HepG2 (cell line): Measurements from ENCODE around the gene DDX10. TPM values are rescaled to one million over a fixed set of nuclear protein-coding genes. Genes with fewer than 3 reads are reported as not detected.

ENCODE experiments used
- ATAC-seq: fragments of 200-7000 bp; cut with Tn5 transposase; 3 replicates; pipeline ENCODE4 v1.9.1; 2020; ENCODE audit warnings: mild to moderate bottlenecking, moderate library complexity
- Bru-seq: library from RNA; stranded (reverse); fragments of 400-500 nt; gene quantifications from one replicate; lab custom pipeline; 2021; lab: Mats Ljungman, UMichigan
- BruChase-seq, 2 experiments: library from RNA; stranded (reverse); fragments of 400-500 nt; gene quantifications; one replicate each; lab custom pipeline; 2021; lab: Mats Ljungman, UMichigan
- BruUV-seq: library from RNA; stranded (reverse); fragments of 400-500 nt; replicated peaks from 2 replicates; lab custom pipeline; 2021; lab: Mats Ljungman, UMichigan
- CTCF ChIA-PET: fragments of 300-600 bp; formaldehyde crosslinking; extraction: SDS; loops from one replicate; lab custom pipeline; 2021; ENCODE audit warnings: low total read pairs, inconsistent platforms, low intra/inter-chr PET ratio; lab: Yijun Ruan, JAX
- POLR2A ChIA-PET: fragments of 350-600 bp; sonication (Branson Sonifier 250); formaldehyde crosslinking; loops from one replicate; lab custom pipeline; 2020; ENCODE audit warnings: antibody characterized with exemption, inconsistent platforms; lab: Yijun Ruan, JAX
- DNase-seq: peaks from one replicate; pipeline ENCODE4 v3.0.0-alpha.2; 2015; ENCODE audit warnings: low spot score
- FAIRE-seq: peaks from 3 replicates; lab custom pipeline; 2011; peaks lifted over from hg19 to GRCh38; lab: Jason Lieb, UNC
- H2AFZ ChIP-seq: one replicate; pipeline ENCODE4 v1.6.1; 2011; ENCODE audit warnings: low read length, inconsistent platforms
- H3K27ac ChIP-seq: fragments of 300-600 bp; 3 replicates; pipeline ENCODE4 v1.8.0; 2011; ENCODE audit warnings: mixed run types, mild to moderate bottlenecking, mixed read lengths, low read length, inconsistent platforms; ENCODE audit not compliant: insufficient read depth; ENCODE audit errors: extremely low read length
- H3K27me3 ChIP-seq, 2 experiments: fragments of 200-600 bp in 1 of 2; 2 replicates in 1 of 2; 3 replicates in 1 of 2; pipeline versions ENCODE4 v1.6.0 to v1.8.0; 2011; ENCODE audit warnings: low read length in 2 of 2, mild to moderate bottlenecking in 2 of 2, moderate library complexity in 2 of 2, inconsistent platforms in 1 of 2; ENCODE audit not compliant: insufficient read depth in 2 of 2, control insufficient read depth in 1 of 2
- H3K36me3 ChIP-seq, 2 experiments: fragments of 200-600 bp in 1 of 2; replicated peaks in 1 of 2; 2 replicates in 1 of 2; 3 replicates in 1 of 2; pipeline versions ENCODE4 v1.5.1 to v1.8.0; 2011; ENCODE audit warnings: low read length in 2 of 2, inconsistent platforms in 1 of 2; ENCODE audit not compliant: insufficient read depth in 2 of 2, control insufficient read depth in 1 of 2
- H3K4me1 ChIP-seq: 2 replicates; pipeline ENCODE4 v1.5.1; 2012; ENCODE audit warnings: low read length, inconsistent platforms; ENCODE audit not compliant: insufficient read depth
- H3K4me2 ChIP-seq: 2 replicates; pipeline ENCODE4 v1.6.0; 2011; ENCODE audit warnings: low read depth, low read length, inconsistent platforms
- H3K4me3 ChIP-seq, 3 experiments: fragments of 200-600 bp in 1 of 3; sonication (generic), shearing (Covaris generic) in 1 of 3; replicated peaks in 1 of 3; 2 replicates each; pipeline ENCODE4 v1.5.1; 2011 to 2016; ENCODE audit warnings: low read length in 3 of 3, inconsistent platforms in 2 of 3, low read depth in 2 of 3, mild to moderate bottlenecking in 2 of 3, control low read depth in 1 of 3, mixed read lengths in 1 of 3; ENCODE audit not compliant: insufficient read depth in 1 of 3
- H3K79me2 ChIP-seq: one replicate; pipeline ENCODE4 v1.6.1; 2011; ENCODE audit warnings: low read length, inconsistent platforms; ENCODE audit not compliant: insufficient read depth
- H3K9ac ChIP-seq: 2 replicates; pipeline ENCODE4 v1.6.0; 2011; ENCODE audit warnings: mild to moderate bottlenecking, low read depth, low read length, inconsistent platforms; ENCODE audit not compliant: insufficient read depth
- H3K9me3 ChIP-seq: 2 replicates; pipeline ENCODE4 v1.5.1; 2012; ENCODE audit warnings: mild to moderate bottlenecking, low read length
- H4K20me1 ChIP-seq: 2 replicates; pipeline ENCODE4 v1.6.0; 2011; ENCODE audit warnings: inconsistent platforms, mild to moderate bottlenecking, low read length, moderate library complexity; ENCODE audit not compliant: insufficient read depth
- HDAC2 ChIP-seq: sonication (generic); formaldehyde crosslinking; IDR thresholded peaks from 2 replicates; pipeline ENCODE4 v1.4.0; 2020; ENCODE audit warnings: missing genetic modification reagents
- KAT2B ChIP-seq: fragments of 150-350 bp; IDR thresholded peaks from 2 replicates; pipeline ENCODE4 v1.6.1; 2014; ENCODE audit warnings: low read depth, low read length, borderline replicate concordance
- KDM2A ChIP-seq: sonication (generic); formaldehyde crosslinking; IDR thresholded peaks from 2 replicates; pipeline ENCODE4 v1.4.0; 2020; ENCODE audit warnings: low read depth, missing genetic modification reagents, borderline replicate concordance
- NCOA1 ChIP-seq: sonication (generic); formaldehyde crosslinking; IDR thresholded peaks from 2 replicates; pipeline ENCODE4 v1.9.0; 2021; ENCODE audit warnings: missing genetic modification reagents
- SNAPC4 ChIP-seq: sonication (generic); formaldehyde crosslinking; IDR thresholded peaks from 2 replicates; pipeline ENCODE4 v1.4.0; 2020; ENCODE audit warnings: mild to moderate bottlenecking, missing genetic modification reagents
- TCF7 ChIP-seq: sonication (generic); IDR thresholded peaks from 2 replicates; pipeline ENCODE4 v1.6.1; 2016; ENCODE audit warnings: antibody characterized with exemption, low read depth
- ZNF17 ChIP-seq: sonication (generic); formaldehyde crosslinking; IDR thresholded peaks from 2 replicates; pipeline ENCODE4 v1.5.0; 2020; ENCODE audit warnings: mild to moderate bottlenecking, missing genetic modification reagents
- WGBS: methylation state at CpG from one replicate; pipeline ENCODE4 v1.1.6; 2017; ENCODE audit warnings: low lambda C conversion rate; 5-methylcytosine and 5-hydroxymethylcytosine counted together
- in situ Hi-C: cut with HindIII; loops from 2 replicates; pipeline ENCODE4 v1.10.0; 2017; ENCODE audit warnings: low pct_unique_long_range_greater_than_20kb; ENCODE audit not compliant: extremely low pct_ligation_motif_present
- intact Hi-C: fragments of 100-400 bp; cut with micrococcal nuclease; formaldehyde crosslinking; loops from one replicate; pipeline ENCODE4 v1.10.0; 2022; ENCODE audit not compliant: unreplicated experiment
- long read RNA-seq, 2 experiments: library from RNA in 1 of 2; library from polyadenylated mRNA in 1 of 2; stranded (forward) in 1 of 2; unstranded in 1 of 2; transcript quantifications; one replicate each; pipeline ENCODE4 v2.0.0, GENCODE V29; 2019 to 2022
- polyA minus RNA-seq, 3 experiments: library from RNA; depleted of rRNA, polyadenylated mRNA; stranded (reverse); fragments of >200 nt; gene quantifications; 2 replicates each; pipeline ENCODE4 v1.2.3, GENCODE V29; 2011; ENCODE audit warnings: low replicate concordance in 1 of 3
- polyA plus RNA-seq, 8 experiments: library from polyadenylated mRNA; depleted of rRNA in 3 of 8; stranded (reverse) in 7 of 8; unstranded in 1 of 8; fragments of >200 nt; fragmentation: Illumina TruSeq in 4 of 8; extraction: Trizol in 4 of 8; gene quantifications; 2 replicates each; pipeline versions ENCODE4 v1.2.1 to v1.2.3, GENCODE V29; 2011 to 2016; ENCODE audit warnings: low read depth in 4 of 8, missing spikeins in 1 of 8, mixed read lengths in 1 of 8; ENCODE audit not compliant: insufficient read depth in 1 of 8
- total RNA-seq, 5 experiments: library from RNA; depleted of rRNA; stranded (reverse); fragments of >200 nt; fragmentation: Illumina TruSeq; extraction: Trizol; gene quantifications; 2 replicates each; pipeline ENCODE4 v1.2.3, GENCODE V29; 2016; ENCODE audit warnings: low read depth in 1 of 5
- TF ChIP-seq, protein P1 (sequence below): sonication (generic); formaldehyde crosslinking; IDR thresholded peaks from 2 replicates; pipeline ENCODE4 v1.4.0; 2020; ENCODE audit warnings: missing genetic modification reagents, borderline replicate concordance

DDX10 gene
- total RNA-seq (2016; rRNA removed; fragmentation: Illumina TruSeq; extraction: Trizol), result 32.0 and 39.5 TPM in 2 replicates
- 13.9 and 14.1 TPM in 2 replicates for total RNA-seq (2016; cell fraction: cytosol; rRNA removed; fragmentation: Illumina TruSeq; extraction: Trizol; ENCODE audit: low read depth)
- 30.8 and 44.2 TPM in 2 replicates for total RNA-seq (2016; cell fraction: insoluble cytoplasmic fraction; rRNA removed; fragmentation: Illumina TruSeq; extraction: Trizol)
- 11.5 and 13.0 TPM in 2 replicates for total RNA-seq (2016; cell fraction: membrane; rRNA removed; fragmentation: Illumina TruSeq; extraction: Trizol)
- total RNA-seq (2016; cell fraction: nucleus; rRNA removed; fragmentation: Illumina TruSeq; extraction: Trizol), result 34.9 and 40.5 TPM in 2 replicates
- 14.8 and 17.0 TPM in 2 replicates for polyA plus RNA-seq (2011; rRNA removed)
- 12.9 and 16.8 TPM in 2 replicates for polyA plus RNA-seq (2011; cell fraction: cytosol; rRNA removed)
- 8.6 and 10.4 TPM in 2 replicates for polyA plus RNA-seq (2011; cell fraction: nucleus; rRNA removed)
- polyA plus RNA-seq (2012), result 16.1 and 18.0 TPM in 2 replicates
- 3.0 and 3.8 TPM in 2 replicates for polyA plus RNA-seq (2016; cell fraction: cytosol; fragmentation: Illumina TruSeq; extraction: Trizol; ENCODE audit: low read depth)
- polyA plus RNA-seq (2016; cell fraction: insoluble cytoplasmic fraction; fragmentation: Illumina TruSeq; extraction: Trizol; ENCODE audit: low read depth), result 36.3 and 43.6 TPM in 2 replicates
- 4.9 and 7.2 TPM in 2 replicates for polyA plus RNA-seq (2016; cell fraction: membrane; fragmentation: Illumina TruSeq; extraction: Trizol; ENCODE audit: low read depth)
- 25.3 and 25.9 TPM in 2 replicates for polyA plus RNA-seq (2016; cell fraction: nucleus; fragmentation: Illumina TruSeq; extraction: Trizol; ENCODE audit: insufficient read depth, low read depth)
- 24.0 and 24.2 TPM in 2 replicates for polyA minus RNA-seq (2011; rRNA and poly(A)+ RNA removed; ENCODE audit: low replicate concordance)
- 10.8 and 11.6 TPM in 2 replicates for polyA minus RNA-seq (2011; cell fraction: cytosol; rRNA and poly(A)+ RNA removed)
- polyA minus RNA-seq (2011; cell fraction: nucleus; rRNA and poly(A)+ RNA removed), result 38.8 and 40.5 TPM in 2 replicates
- percentile 74 among the genes with signal in this experiment for Bru-seq, nascent RNA
- percentile 54 among the genes with signal in this experiment for BruChase-seq, experiment 1, labeled RNA remaining after a 6-hour chase
- percentile 57 among the genes with signal in this experiment for BruChase-seq, experiment 2, labeled RNA remaining after a 2-hour chase
- long read RNA-seq, experiment 1, transcript DDX10-201 (18 exons, 3,264 nt), result major isoform, 5 of 18 reads
- long read RNA-seq, experiment 1, partial matches to known transcripts, result 13 of 18 reads
- long read RNA-seq, experiment 1, other reads (novel, unspliced or antisense), result 0 of 18 reads
- long read RNA-seq, experiment 2, transcript DDX10-201 (18 exons, 3,264 nt), result major isoform, 8 of 38 reads
- long read RNA-seq, experiment 2, partial matches to known transcripts, result 27 of 38 reads
- long read RNA-seq, experiment 2, other reads (novel, unspliced or antisense), result 2 of 38 reads

- peak within 1 kb of the TSS; percentile 59 for H3K27ac ChIP-seq
- in situ Hi-C loops (no loop called here), intact Hi-C loops (no loop called here)
- DNase-seq (peak; percentile 95), ATAC-seq (peak; percentile 89), FAIRE-seq (peak; percentile 79)
- BruUV-seq, result TSS peak; percentile 77
- peak within 1 kb of the TSS; percentile 99 for H2AFZ ChIP-seq
- ChIA-PET CTCF (no interaction called here), POLR2A (interaction anchor here (2.1 kb wide), 1 partner anchor 656 kb away, joined by 10 read pairs; the partner anchor contains the start of gene CUL5)
- peaks cover 65% of the 10 kb centered on the region for H3K4me1 ChIP-seq
- peak within 1 kb of the TSS; percentile 83 for H3K9ac ChIP-seq
- no peaks in the 10 kb centered on the region for H3K9me3 ChIP-seq
- H3K4me3 ChIP-seq, result peak within 1 kb of the TSS; percentile 77 to 90 (median 81)
- H3K79me2 ChIP-seq, result peaks cover 48% of the 10 kb centered on the region
- H4K20me1 ChIP-seq, result no peaks in the 10 kb centered on the region
- H3K4me2 ChIP-seq, result peak within 1 kb of the TSS; percentile 88
- 3% methylated on average over 33 of the region's 61 CpGs for WGBS
- H3K36me3 ChIP-seq, result peaks cover 0 to 5% of the 10 kb centered on the region in 2 experiments; a peak in 2 of 5 replicates
- no peaks in the 10 kb centered on the region for H3K27me3 ChIP-seq
- no peak for TF ChIP-seq TCF7
- TF ChIP-seq HDAC2 (CRISPR knock-in tag), result no peak
- TF ChIP-seq, protein P1, sequence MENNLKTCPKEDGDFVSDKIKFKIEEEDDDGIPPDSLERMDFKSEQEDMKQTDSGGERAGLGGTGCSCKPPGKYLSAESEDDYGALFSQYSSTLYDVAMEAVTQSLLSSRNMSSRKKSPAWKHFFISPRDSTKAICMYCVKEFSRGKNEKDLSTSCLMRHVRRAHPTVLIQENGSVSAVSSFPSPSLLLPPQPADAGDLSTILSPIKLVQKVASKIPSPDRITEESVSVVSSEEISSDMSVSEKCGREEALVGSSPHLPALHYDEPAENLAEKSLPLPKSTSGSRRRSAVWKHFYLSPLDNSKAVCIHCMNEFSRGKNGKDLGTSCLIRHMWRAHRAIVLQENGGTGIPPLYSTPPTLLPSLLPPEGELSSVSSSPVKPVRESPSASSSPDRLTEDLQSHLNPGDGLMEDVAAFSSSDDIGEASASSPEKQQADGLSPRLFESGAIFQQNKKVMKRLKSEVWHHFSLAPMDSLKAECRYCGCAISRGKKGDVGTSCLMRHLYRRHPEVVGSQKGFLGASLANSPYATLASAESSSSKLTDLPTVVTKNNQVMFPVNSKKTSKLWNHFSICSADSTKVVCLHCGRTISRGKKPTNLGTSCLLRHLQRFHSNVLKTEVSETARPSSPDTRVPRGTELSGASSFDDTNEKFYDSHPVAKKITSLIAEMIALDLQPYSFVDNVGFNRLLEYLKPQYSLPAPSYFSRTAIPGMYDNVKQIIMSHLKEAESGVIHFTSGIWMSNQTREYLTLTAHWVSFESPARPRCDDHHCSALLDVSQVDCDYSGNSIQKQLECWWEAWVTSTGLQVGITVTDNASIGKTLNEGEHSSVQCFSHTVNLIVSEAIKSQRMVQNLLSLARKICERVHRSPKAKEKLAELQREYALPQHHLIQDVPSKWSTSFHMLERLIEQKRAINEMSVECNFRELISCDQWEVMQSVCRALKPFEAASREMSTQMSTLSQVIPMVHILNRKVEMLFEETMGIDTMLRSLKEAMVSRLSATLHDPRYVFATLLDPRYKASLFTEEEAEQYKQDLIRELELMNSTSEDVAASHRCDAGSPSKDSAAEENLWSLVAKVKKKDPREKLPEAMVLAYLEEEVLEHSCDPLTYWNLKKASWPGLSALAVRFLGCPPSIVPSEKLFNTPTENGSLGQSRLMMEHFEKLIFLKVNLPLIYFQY (CRISPR knock-in tag), result no peak
- no peak for TF ChIP-seq NCOA1
- no peak for TF ChIP-seq KAT2B
- TF ChIP-seq KDM2A (CRISPR knock-in tag), result peak; percentile 65; the same call in 1 of the 2 replicates
- no peak for TF ChIP-seq SNAPC4 (CRISPR knock-in tag)
- TF ChIP-seq ZNF17 (CRISPR knock-in tag), result no peak
Observed at GRCh38 chr11:108664730-108665525, at the start of gene DDX10. Gene DDX10 (plus strand): TSS chr11:108665069. CDS start chr11:108665154, 85 bp downstream.
